ENCODE measurements around the gene ADRA2C.

ADRA2C gene

GRCh38 chr4:3781997-3782930, 16.1 kb downstream of the ADRA2C start:
- peaks cover 0 to 25% (median 0%) of the 10 kb centered on the region in 11 experiments; a peak in 6 of 22 replicates for H4K20me1 ChIP-seq
- peaks cover 0 to 13% (median 9%) of the 10 kb centered on the region in 11 experiments; a peak in 15 of 22 replicates for H3K9me3 ChIP-seq (replicated peaks in 1 of 11)
- no peaks in the 10 kb centered on the region for H3K27me3 ChIP-seq
- H3K9ac ChIP-seq = no peak overlapping the region
- no peaks in the 10 kb centered on the region for H3K36me3 ChIP-seq
- no peak overlapping the region for H3K27ac ChIP-seq
- H3K4me3 ChIP-seq = no peak overlapping the region
- no peak overlapping the region for H3K4me2 ChIP-seq
- H3K4me1 ChIP-seq = peaks cover 0 to 10% (median 0%) of the 10 kb centered on the region in 10 experiments; a peak in 6 of 20 replicates
- no peak for TF ChIP-seq Cebpa-rat (IDR thresholded peaks at IDR 0.05)

- Histone ChIP-seq H3K36me3 (no peaks in the 10 kb centered on the region), H3K27ac (no peak overlapping the region), H3K4me2 (no peak overlapping the region), H3K4me1 (peaks cover 0 to 10% (median 0%) of the 10 kb centered on the region in 10 experiments; a peak in 6 of 20 replicates), H4K20me1 (peaks cover 0 to 40% (median 0%) of the 10 kb centered on the region in 11 experiments; a peak in 8 of 22 replicates), H3K27me3 (no peaks in the 10 kb centered on the region), H3K4me3 (no peak overlapping the region), H3K9ac (no peak overlapping the region), H3K9me3 (replicated peaks in 1 of 11) (peaks cover 0 to 13% (median 9%) of the 10 kb centered on the region in 11 experiments; a peak in 15 of 22 replicates)
- no peak for TF ChIP-seq Cebpa-rat (IDR thresholded peaks at IDR 0.05)
Observed at GRCh38 chr4:3783693-3784306, 17.6 kb downstream of the ADRA2C start.

- no peak overlapping the region for H3K4me3 ChIP-seq
- peak overlapping the region in 5 of 11 experiments; percentile 28 to 41 (median 33); a peak in 4 of 22 replicates for H3K4me2 ChIP-seq
- H3K9me3 ChIP-seq (replicated peaks in 1 of 11) = peaks cover 0 to 13% (median 9%) of the 10 kb centered on the region in 11 experiments; a peak in 15 of 22 replicates
- H4K20me1 ChIP-seq = peaks cover 0 to 48% (median 0%) of the 10 kb centered on the region in 11 experiments; a peak in 8 of 22 replicates
- no peaks in the 10 kb centered on the region for H3K27me3 ChIP-seq
- H3K4me1 ChIP-seq = peaks cover 0 to 10% (median 0%) of the 10 kb centered on the region in 10 experiments; a peak in 6 of 20 replicates
- H3K36me3 ChIP-seq = no peaks in the 10 kb centered on the region
- TF ChIP-seq Cebpa-rat (IDR thresholded peaks at IDR 0.05) = no peak
- no peak overlapping the region for H3K9ac ChIP-seq
- no peak overlapping the region for H3K27ac ChIP-seq
Observed at GRCh38 chr4:3784454-3785291, 18.5 kb downstream of the ADRA2C start.

GRCh38 chr4:3785292-3785565, 19.0 kb downstream of the ADRA2C start:
- H3K4me1 ChIP-seq = peaks cover 0 to 10% (median 0%) of the 10 kb centered on the region in 10 experiments; a peak in 6 of 20 replicates
- no peaks in the 10 kb centered on the region for H3K36me3 ChIP-seq
- no peak for TF ChIP-seq Cebpa-rat (IDR thresholded peaks at IDR 0.05)
- H3K4me3 ChIP-seq = no peak overlapping the region
- no peak overlapping the region for H3K9ac ChIP-seq
- H3K9me3 ChIP-seq (replicated peaks in 1 of 11) = peaks cover 0 to 13% (median 9%) of the 10 kb centered on the region in 11 experiments; a peak in 15 of 22 replicates
- no peaks in the 10 kb centered on the region for H3K27me3 ChIP-seq
- H3K27ac ChIP-seq = no peak overlapping the region
- peaks cover 0 to 54% (median 0%) of the 10 kb centered on the region in 11 experiments; a peak in 9 of 22 replicates for H4K20me1 ChIP-seq
- no peak overlapping the region for H3K4me2 ChIP-seq

- Histone ChIP-seq H3K9me3 (replicated peaks in 1 of 11) (peaks cover 0 to 8% (median 6%) of the 10 kb centered on the region in 11 experiments; a peak in 15 of 22 replicates), H4K20me1 (peaks cover 0 to 62% (median 0%) of the 10 kb centered on the region in 11 experiments; a peak in 10 of 22 replicates), H3K9ac (no peak overlapping the region), H3K27ac (no peak overlapping the region), H3K4me1 (peaks cover 0 to 10% (median 0%) of the 10 kb centered on the region in 10 experiments; a peak in 6 of 20 replicates), H3K36me3 (no peaks in the 10 kb centered on the region), H3K4me2 (no peak overlapping the region), H3K27me3 (no peaks in the 10 kb centered on the region), H3K4me3 (no peak overlapping the region)
- TF ChIP-seq Cebpa-rat (IDR thresholded peaks at IDR 0.05) = no peak
Observed at GRCh38 chr4:3786196-3786869, 20.1 kb downstream of the ADRA2C start.

- H3K9me3 ChIP-seq (replicated peaks in 1 of 11) = no peaks in the 10 kb centered on the region
- no peak overlapping the region for H3K27ac ChIP-seq
- H3K36me3 ChIP-seq = no peaks in the 10 kb centered on the region
- H3K4me3 ChIP-seq = no peak overlapping the region
- TF ChIP-seq Cebpa-rat (IDR thresholded peaks at IDR 0.05) = no peak
- peaks cover 0 to 10% (median 0%) of the 10 kb centered on the region in 10 experiments; a peak in 6 of 20 replicates for H3K4me1 ChIP-seq
- H3K27me3 ChIP-seq = no peaks in the 10 kb centered on the region
- H3K9ac ChIP-seq = no peak overlapping the region
- no peak overlapping the region for H3K4me2 ChIP-seq
- peaks cover 0 to 69% (median 0%) of the 10 kb centered on the region in 11 experiments; a peak in 10 of 22 replicates for H4K20me1 ChIP-seq
Observed at GRCh38 chr4:3787489-3788365, 21.5 kb downstream of the ADRA2C start.

- Histone ChIP-seq H3K4me2 (no peak overlapping the region), H3K27ac (no peak overlapping the region), H3K4me1 (peaks cover 0 to 9% (median 0%) of the 10 kb centered on the region in 10 experiments; a peak in 6 of 20 replicates), H3K4me3 (no peak overlapping the region), H3K9ac (no peak overlapping the region), H4K20me1 (peaks cover 0 to 65% (median 0%) of the 10 kb centered on the region in 11 experiments; a peak in 10 of 22 replicates), H3K27me3 (no peaks in the 10 kb centered on the region), H3K9me3 (replicated peaks in 1 of 11) (no peaks in the 10 kb centered on the region), H3K36me3 (no peaks in the 10 kb centered on the region)
- TF ChIP-seq Cebpa-rat (IDR thresholded peaks at IDR 0.05) = no peak
Observed at GRCh38 chr4:3788366-3788660, 22.1 kb downstream of the ADRA2C start.
